ENCODE measurements around the gene CYB5R3.

CYB5R3 gene

DNA sequence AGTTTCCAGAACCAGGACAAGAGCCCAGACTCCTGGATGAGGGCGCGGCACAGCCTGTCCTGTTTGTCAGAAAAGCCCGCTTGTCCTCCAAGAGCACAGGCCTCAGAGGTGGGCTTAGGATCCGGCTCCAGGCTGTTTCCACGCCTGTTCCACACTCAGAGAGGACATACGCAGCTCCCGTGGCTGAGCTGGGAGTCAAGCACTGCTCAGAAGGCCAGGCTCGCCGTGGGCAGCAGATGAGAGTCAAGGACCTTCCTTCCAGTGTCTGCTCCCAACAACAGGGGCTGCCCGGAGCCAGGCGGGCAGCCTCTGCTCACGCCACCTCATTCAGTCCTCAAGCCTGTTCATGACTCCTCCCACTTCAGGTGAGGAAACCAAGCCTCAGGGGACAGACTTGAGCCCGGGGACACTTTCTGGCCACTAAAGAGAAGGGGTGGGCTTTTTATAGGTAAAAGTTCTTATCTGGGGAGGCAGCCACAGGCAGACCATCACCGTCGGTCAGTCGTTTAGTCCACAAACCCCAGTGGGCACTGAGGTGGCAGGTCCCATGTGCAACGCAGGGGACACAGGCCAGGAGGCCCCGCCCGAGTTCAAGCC lies 3.8 kb downstream of the CYB5R3 start:
- peak; percentile 35 for DNase-seq (ENCODE audit: low read depth)

DNA sequence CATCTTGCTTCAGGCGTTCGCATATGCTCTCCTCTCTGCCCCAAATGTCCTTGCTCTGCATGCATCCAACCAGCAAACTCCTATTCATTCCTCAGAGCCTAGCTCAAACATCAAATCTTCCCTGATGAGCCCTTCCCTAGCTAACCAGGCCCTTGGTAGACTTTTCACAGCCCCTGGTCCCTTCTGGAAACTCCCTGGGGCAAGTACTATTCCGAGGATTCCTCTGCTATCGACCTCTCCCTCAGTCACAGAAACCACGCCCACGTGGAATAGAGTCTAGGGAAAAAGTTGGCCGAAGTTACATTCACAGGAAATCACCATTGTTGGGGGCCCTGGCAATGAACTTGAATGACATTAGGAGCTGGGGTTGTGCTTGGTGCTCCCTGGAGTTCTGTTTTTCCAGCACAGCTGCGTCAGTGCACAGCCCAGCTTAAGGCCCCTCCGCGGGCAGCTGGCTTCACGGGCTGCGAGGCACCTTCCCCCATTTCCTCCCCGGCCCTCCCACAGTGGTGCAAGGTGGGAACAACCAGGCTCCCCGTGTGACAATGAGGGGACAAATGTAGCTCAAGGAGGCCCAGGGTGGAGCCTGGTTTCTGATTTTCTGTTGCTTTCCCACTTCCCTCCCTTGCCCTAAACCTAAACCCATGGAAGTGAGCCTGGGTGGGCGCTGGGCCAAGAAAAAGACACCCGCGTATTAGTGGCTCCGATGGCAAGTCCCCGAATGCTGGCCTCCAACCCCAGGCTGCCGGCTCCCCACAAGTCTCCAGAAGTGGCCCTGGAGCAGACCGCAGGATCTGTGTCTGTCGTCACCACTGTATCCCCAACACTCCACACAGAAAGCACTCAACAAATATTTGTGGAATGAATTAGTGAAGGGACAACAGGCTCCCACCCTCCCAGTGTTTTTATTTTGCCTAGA lies 4.5 kb downstream of the CYB5R3 start:
- DNase-seq (ENCODE audit: low read depth), result peak; percentile 35

DNA sequence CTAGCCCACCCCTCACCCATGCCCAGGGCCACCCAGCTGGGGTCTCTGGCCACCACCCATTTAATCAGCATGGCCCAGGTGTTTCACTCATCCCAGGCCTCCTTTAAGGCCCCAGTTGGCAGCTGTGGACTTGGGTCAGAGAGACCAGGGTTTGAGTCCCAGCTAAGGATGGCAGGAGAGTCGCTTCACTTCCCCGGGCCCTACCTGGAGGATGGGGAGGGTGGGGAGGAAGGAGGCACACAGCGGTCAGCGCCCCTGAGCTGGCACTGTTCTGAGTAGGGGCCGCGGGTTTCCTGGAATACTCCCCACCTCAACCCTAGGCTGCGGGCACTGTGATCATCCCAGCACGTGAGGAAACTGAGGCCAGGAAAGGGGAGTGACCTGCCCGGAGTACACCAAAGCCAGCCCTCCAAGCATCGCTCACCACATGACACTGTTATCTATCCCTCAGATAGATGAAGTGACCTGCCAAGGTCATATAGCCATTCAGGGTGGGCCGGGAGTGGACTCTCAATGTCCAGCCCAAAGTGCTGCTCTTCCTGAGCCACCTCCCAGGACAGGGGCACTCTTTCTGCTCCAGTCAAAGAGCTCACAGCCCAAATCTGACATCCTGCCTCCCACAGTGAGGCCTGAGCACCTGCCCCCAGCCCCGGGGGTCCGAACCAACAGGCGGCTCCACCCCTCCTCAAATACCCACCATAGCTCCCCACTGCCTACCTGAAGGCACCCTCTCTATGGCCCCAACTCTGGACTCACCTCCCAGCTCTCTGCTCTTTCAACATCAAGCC lies 5.4 kb downstream of the CYB5R3 start:
- DNase-seq (ENCODE audit: low read depth), result no peak

DNA sequence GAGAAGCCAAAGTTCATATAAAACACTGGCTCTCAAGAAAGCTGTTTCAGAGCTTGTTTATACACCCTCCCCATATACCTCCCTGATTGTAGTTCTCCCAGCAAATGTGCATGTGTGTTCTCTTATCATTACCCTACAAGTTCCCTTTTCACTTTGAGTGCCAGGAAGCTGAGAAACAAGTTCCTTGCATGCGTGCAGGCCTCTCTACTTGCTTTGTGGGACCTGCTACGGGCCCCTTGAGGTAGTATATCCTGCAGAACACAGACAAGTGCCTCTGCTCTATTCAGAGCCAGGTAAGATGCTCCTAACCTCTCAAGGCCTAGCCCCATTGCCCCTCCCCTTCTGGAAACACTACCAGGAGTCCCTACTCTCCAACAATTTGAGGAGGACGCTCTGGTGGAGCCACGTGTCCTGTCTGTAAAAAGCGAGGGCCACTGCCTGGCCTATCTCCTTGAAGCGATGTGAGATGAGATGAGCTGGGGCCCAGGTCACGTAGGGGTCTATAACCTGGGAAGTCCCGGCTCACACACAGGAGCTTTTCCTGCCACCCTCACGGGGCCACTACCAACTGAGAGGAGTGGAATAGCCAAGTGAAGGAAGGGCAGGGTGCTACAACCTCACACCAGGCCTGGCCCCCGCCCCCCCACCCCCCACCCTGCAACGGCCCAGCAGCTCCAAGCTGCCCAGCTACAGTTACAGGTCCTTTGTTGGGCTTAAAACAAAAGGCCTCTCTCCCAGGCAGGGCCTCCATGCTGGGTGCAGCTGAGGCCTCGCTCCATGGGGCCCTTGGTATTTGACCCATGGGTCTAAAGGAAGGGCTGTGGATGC lies 6.2 kb downstream of the CYB5R3 start:
- DNase-seq (ENCODE audit: low read depth), result no peak

DNA sequence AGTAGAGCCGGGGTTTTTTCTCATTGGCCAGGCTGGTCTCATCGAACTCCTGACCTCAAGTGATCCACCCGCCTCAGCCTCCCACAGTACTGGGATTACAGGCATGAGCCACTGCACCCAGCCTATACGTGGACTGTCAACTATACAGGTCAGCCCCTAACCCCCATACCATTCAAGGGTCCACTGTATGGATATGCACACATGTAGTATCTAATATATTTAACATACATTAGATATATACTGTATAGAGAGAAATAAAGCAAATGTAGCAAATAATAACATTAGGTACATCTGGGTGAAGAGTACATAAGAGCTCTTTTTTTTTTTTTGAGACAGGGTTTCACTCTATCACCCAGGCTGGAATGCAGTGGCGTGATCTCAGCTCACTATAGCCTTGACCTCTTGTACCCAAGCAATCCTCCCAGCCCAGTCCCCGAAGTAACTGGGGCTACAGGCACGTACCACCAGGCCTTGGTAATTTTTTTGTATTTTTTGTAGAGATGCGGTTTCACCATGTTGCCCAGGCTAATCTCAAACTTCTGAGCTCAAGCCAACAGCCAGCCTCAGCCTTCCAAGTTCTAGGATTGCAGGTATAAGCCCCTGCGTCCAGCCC lies 7.3 kb downstream of the CYB5R3 start:
- peak; percentile 83 for DNase-seq (ENCODE audit: low read depth)

DNA sequence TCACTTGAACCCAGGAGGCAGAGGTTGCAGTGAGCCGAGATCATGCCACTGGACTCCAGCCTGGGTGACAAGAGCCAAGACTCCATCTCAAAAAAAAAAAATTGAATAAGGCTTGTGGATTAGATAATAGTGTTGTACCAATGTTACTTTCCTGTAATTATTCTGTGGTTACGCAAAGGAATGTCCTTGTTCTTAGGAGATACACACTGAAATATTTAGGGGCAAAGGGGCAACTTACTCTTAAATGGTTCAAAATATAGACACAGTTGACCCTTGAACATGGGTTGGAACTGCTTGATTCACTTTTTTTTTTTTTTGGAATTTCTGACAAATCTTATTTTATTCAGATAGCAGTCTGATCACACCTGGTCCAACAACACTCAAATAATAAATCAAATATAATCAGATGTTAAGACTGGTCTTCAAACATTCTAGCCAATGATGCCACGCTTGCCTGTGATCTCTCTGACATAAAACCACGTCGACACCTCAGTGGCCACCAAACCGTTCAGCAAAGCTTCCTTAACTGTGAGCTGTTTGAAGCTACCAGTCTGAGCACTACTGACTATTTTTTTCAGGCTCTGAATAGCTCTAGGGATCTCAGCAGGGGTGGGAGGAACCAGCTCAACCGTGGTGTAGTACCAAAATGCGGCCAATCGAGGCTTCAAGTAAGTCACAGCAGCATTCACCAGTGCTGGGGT lies 9.5 kb downstream of the CYB5R3 start:
- DNase-seq (ENCODE audit: low read depth), result peak; percentile 47

DNA sequence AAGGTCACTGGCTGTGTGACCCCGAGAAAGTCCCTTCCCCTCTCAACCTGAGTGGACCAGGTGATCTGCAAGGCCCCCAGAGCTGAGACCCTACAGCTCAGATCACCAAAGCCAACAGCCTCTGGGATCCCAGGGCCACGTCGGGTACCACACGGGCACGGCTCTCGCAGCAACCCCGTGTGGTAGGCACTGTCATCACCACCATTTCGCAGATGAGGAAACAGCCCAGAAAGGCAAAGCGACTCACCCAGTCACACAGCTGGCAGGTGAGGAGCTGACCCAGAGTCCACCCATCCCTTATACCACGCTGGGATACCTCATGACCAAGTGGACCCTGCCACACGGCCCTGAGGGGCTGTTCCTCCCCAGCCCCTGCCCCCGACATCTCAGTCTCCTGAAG lies 11.6 kb downstream of the CYB5R3 start:
- no peak for DNase-seq (ENCODE audit: low read depth)

DNA sequence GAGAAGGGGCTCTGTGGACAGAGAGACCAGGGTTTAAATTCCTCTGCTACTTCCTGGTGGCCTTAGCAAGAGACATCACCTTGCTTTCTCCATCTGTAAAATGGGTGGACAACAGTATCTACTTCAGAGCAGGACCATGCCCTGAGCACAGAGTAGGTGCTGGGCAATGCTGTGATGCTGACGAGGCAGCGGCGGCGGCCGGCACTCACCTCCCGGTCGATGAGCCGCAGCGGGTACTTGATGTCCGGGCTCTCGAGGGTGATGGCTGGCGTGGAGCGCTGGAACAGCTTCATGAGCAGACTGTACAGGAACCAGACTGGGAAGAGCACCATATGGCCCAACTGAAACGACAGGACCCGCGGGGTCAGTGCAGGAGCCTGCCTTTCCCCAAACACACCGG lies 12.7 kb downstream of the CYB5R3 start:
- no peak for DNase-seq (ENCODE audit: low read depth)

DNA sequence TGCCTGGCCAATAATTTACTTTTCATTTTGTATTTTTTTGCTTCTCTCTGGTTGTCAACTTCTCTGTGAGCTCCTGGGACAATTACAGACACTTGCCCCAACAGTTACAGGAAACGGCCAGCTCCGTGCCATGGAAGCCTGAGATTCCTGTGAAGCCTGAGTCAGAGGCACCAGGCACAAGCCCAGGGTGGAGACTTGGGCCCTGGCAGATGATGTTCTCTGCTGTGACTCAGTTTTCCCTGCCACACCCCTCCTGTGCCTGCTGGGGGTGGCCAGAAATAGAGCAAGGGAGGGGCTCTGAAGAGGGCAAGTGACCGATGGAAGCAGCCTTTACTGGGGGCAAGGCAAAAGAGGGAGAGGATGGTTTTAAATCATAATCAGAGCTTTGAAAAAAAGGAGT lies 13.7 kb downstream of the CYB5R3 start:
- DNase-seq (ENCODE audit: low read depth), result peak; percentile 88

DNA sequence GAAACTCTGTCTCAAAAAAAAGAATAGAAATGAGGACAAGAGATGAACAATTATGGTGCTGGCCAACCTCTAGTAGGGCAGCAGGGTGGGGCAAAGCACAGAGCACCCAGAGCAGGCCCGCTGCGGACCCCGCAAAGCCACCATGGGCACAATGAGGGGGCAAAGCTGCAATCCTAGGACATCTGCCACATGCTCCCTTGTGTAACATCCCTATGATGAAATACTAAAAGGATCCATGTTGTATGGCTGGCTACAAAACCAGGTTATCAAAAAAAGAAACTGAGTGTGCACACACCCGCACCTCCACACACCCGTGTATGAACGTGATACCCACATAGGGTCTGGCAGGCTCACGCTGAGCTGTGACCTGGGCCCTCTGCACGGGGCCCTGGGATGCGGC lies 16.2 kb downstream of the CYB5R3 start:
- no peak for DNase-seq (ENCODE audit: low read depth)

DNA sequence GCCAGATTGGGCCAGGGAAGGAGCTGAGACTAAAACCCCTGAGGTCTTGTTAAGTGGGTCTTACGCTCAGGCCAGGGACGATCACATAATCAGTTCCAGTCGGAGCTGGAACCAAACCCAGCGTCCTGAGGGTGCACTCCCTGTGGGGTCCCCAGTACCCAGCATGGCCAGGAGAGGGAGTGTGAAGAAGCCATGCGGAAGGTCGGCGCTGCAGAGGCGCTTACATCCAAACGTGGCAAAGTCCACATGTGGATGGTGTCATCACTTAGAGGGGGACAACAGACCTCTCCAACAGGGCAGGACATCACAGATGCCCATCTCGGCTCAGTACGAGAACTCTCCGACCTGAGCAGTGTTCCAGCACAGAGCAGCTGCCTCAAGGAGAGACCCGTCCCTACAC lies 17.1 kb downstream of the CYB5R3 start:
- DNase-seq (ENCODE audit: low read depth), result peak; percentile 31

DNA sequence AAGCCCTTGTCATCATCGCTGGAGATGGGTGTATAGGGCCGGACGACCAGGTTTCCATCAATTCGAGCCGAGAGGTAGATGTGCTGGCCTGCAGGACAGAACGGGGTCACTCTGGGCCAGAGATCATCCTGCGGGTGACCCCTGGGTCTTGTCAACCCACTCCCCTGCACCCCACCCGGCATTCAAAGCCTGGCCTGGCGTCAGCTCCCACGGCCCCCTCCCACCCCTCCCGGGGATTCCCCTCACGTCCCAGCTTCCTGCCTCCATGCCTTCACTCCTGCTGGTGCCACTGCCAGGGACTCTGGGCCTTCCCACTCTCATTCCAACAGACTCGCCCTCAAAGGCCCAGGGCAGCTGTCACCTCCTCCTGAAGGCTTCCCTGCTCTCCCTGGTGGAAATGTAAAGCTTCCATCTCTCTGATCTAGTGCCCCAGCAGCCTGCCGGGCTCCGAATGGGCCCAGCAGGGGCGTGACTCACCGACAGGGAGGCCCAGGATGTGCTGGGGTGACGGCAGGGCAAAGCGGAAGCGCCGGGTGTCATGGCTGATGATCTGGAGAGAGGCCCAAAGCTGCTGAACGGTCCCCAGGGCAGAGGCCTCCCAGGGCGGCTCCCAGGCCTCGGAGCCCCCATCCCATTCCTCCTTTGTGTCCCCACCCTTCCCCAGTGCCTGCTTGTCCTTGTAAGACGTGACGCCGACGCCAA lies 18.1 kb downstream of the CYB5R3 start:
- peak; percentile 67 for DNase-seq (ENCODE audit: low read depth)

DNA sequence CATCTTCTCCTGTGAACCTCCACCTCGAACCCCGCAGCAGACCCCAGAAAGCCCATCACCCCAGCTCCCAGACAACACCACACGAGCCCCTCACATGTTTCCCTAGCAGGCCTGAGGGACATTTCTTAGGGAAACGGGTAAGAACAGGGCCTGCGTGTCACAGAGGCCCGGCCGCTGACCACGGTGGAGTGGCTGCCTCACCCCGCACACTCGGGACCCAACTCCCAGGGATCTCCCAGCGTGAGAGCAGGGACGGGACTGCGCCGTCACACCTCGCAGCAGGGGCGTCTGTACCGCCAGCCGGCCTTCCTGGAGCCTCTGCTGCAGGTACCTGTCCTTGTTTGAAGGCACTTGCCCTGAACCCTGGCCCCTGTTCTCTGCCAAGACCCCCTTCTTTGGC lies 19.0 kb downstream of the CYB5R3 start:
- no peak for DNase-seq (ENCODE audit: low read depth)

DNA sequence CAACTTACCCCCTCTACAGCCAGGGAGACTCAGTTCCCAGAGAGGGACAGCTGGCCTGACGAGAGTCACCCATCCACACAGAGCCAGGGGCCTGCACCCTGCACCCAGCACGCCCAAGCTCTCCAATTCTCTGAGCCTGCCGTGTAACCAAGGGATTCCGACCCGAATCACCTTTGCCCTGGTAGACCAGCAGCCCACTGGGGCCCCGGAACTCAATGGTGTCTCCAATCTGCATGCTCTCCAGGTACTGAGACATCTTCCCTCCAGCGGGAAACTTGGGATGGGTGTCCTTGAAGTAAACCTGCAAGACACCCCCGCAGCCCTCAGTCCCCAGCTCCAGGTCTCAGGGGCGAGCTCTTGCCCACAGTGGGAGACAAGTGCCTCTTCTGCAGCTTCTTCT lies 21.2 kb downstream of the CYB5R3 start:
- no peak for DNase-seq (ENCODE audit: low read depth)

DNA sequence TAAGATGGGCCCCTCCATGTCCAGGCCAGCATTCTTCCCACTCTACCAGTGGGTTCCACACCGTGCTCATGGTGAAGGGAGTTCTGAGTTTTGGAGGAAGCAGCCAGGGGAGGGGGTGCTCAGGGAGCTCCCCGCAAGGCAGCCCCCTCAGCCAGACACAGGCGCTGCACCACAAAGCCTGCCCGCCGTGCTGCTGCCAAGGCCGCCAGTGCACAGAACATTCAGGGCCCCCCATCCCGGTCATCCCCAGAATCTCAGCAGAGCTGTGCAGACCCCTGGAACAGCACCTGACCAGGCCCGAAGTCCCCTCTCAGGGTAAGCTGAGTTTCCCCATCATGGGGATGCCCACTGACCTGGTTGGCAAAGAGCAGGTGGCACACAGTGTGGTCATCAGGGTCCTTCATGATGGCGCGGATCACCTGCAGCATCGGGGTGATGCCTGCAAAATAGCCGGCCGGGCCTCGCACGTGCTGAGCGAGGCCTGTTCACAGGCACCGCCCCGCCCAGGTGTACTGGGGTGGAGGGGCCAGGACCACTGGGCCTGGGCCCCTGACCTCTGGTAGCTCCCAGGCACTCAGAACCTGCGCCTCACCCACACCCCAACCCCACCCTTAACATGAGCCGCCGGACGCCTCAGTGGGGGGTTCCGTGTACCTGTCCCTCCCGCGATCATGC lies 22.1 kb downstream of the CYB5R3 start:
- DNase-seq (ENCODE audit: low read depth), result no peak

DNA sequence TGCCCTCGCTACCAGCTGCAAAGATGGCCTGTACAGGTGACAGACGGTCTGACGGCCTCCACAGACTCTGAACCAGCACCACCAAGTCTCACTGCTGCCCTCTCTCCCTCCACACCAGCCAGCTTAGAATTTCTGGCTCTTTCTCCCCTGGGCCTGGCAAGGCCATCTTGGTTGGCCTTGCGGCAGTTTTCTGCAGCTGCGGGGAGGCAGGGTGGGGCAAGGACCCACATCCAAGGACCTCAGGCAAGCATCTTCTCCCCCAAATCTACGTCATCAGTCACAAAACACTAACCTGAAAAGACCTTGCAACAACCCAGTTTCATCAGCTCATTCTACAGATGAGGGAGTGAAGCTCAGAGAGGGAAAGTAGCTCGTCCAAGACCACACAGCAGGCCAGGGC lies 22.8 kb downstream of the CYB5R3 start:
- no peak for DNase-seq (ENCODE audit: low read depth)

DNA sequence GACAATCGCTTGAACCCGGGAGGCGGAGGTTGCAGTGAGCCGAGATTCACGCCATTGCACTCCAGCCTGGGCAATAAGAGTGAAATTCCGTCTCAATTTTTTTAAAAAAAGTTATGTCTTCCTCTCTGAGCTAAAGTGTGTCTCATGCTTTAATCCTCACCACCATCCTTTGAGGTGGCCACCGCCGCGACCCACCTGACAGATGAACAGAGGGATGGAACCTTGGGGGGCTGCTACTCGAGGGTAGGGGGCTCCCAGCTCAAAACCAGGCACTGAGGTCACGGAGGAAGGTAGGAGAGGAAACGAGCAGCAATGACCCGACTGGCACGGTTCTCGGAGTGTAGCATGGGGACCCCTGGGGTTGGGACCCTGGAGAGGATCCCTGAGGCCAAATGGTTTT lies 23.8 kb downstream of the CYB5R3 start:
- no peak for DNase-seq (ENCODE audit: low read depth)

DNA sequence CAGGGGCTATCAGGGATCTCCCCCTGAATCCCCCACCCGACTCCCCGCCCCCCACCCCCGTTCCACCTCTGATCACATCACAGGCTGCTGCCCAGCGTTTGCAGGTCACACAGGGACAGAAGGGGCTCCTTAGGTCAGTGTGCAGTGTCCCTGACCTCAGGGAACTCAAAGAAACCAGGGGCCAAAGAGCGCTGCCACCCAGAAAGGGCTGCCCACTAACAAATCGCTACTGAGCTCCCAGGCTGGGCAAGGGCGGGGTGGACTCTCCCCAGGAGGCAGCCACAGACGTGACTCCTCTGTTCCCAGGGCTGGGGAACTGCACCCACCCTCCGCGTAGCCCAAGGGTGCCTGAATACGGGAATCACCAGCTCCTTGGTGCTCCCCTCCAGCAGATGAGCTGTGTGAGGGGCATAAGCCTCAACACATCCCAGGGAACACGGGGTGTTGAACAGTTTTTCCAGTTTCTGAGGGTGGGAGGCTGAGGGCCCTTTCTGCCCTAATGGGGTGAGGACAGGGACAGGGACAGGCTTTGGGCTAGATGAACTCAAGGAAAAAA lies 24.6 kb downstream of the CYB5R3 start:
- no peak for DNase-seq (ENCODE audit: low read depth)

DNA sequence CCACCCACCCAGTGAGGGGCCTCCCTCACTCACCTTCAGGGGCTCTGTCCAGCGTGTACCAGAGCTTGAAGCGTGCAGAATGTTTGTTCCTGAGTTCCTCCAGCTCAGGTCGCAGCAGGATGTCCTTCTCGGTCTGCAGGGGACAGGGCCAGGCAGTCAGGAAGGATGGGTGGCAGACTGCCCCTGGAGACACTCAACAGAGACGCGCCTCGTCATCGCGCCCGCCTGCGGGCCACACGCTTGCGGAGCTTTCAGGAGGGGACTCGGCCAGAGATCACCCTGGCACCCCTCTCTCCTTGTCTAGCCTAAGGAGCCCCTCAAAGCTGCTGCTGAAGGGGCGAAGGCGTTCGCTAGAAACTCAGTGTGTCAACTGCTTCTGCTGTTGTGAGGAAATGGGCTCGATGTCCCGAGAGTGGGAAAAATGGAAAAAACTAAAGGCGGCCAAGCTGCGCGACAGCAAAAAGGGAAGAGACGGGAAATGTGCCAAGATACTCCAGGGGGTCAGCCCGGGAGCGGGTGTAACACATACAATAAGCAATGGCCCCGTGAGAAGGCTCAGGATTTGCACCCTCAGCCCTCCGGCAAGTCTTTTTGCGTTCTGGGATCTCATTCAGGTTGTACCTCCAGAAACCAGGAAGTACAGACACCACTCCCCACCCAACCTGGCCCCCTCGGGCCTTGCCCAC lies 25.3 kb downstream of the CYB5R3 start:
- no peak for DNase-seq (ENCODE audit: low read depth)
